ENCODE measurements around the gene RNF181. TPM values are rescaled to one million over a fixed set of nuclear protein-coding genes. Genes with fewer than 3 reads are reported as not detected.

Gene RNF181
- total RNA-seq, 2 experiments from 2014 or later, result 97.8 to 179 TPM

DNA sequence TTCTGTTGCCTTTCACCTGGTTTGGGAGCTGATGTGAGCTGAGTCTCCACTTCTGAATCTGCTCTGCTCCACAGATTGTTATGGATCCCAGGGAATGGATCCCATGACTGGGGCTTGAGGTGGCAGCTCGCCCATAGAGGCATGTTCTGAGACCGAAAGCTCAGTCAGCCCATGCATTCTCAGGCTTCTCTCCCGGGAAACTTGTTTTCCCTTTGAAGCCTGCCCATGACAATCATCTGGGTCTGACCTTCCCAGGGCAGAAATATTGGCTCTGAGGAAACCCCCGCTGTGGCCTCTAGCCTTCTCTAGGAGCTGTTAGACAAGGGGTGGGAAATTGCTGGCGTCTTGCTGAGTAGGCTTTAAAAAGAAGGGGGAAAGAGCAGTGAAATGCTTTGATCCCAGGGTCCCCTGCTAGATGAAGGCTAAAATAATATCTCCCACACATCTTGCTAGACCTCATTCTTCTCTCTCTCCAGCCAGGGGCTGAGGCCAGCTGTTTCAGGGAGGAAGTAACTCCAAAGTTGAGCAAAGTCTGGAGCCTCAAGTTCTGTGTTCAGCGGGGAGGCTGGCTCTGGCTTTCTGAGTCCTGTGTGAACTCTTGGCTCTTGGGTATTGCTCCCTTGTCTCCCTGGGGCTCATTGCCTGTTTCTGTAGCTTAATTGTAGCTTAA, 16.1 kb upstream of the RNF181 start:
- no peaks in the 10 kb centered on the region for H3K9me3 ChIP-seq (ENCODE audit: low read length)
- DNase-seq (ENCODE audit: low spot score), result peak; percentile 41
- H4K20me1 ChIP-seq (ENCODE audit: insufficient read depth, low read length), result no peaks in the 10 kb centered on the region
- no peaks in the 10 kb centered on the region for H3K9me2 ChIP-seq (ENCODE audit: insufficient read depth, low read length)
- H3K36me3 ChIP-seq (ENCODE audit: insufficient read depth, low read length), result peaks cover 46% of the 10 kb centered on the region
- H2AFZ ChIP-seq (ENCODE audit: low read length), result peak overlapping the region; percentile 72; the same call in 1 of the 2 replicates
- TF ChIP-seq EZH2phosphoT487 (IDR thresholded peaks at IDR 0.05; ENCODE audit: borderline replicate concordance, low read depth, low read length), result no peak
- TF ChIP-seq, protein P1, sequence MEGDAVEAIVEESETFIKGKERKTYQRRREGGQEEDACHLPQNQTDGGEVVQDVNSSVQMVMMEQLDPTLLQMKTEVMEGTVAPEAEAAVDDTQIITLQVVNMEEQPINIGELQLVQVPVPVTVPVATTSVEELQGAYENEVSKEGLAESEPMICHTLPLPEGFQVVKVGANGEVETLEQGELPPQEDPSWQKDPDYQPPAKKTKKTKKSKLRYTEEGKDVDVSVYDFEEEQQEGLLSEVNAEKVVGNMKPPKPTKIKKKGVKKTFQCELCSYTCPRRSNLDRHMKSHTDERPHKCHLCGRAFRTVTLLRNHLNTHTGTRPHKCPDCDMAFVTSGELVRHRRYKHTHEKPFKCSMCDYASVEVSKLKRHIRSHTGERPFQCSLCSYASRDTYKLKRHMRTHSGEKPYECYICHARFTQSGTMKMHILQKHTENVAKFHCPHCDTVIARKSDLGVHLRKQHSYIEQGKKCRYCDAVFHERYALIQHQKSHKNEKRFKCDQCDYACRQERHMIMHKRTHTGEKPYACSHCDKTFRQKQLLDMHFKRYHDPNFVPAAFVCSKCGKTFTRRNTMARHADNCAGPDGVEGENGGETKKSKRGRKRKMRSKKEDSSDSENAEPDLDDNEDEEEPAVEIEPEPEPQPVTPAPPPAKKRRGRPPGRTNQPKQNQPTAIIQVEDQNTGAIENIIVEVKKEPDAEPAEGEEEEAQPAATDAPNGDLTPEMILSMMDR (conservative IDR thresholded peaks at IDR 0.05; ENCODE audit: low read length), result no peak
- ChIA-PET CTCF (ENCODE audit: unreplicated experiment) (no interaction called here), POLR2A (interaction anchor here (0.8 to 4.9 kb wide), 8 partner anchors 10 to 160 kb away, joined by 3 to 34 read pairs (median 3); partner anchors contain the start of genes C2orf68 and RNF181)
- peak overlapping the region; percentile 83 for H3K4me3 ChIP-seq (ENCODE audit: low read depth, low read length, poor library complexity, severe bottlenecking)
- H3K79me2 ChIP-seq (ENCODE audit: insufficient read depth, low read depth, low read length), result peaks cover 29% of the 10 kb centered on the region; the same call in 1 of the 2 replicates
- intact Hi-C loops (cut with micrococcal nuclease; ENCODE audit: unreplicated experiment), result loop anchor here (2.0 kb wide), 1 partner anchor 23 kb away; the partner anchor contains the start of gene TMEM150A
- H3K4me2 ChIP-seq (ENCODE audit: low read length), result peak overlapping the region; percentile 95
- peaks cover 27% of the 10 kb centered on the region for H3K4me1 ChIP-seq (ENCODE audit: insufficient read depth, low read length, poor library complexity, severe bottlenecking)
- peak overlapping the region; percentile 79 for H3K27ac ChIP-seq (ENCODE audit: low read depth, low read length, poor library complexity, severe bottlenecking)
- BruUV-seq (replicated peaks), result no TSS peak

DNA sequence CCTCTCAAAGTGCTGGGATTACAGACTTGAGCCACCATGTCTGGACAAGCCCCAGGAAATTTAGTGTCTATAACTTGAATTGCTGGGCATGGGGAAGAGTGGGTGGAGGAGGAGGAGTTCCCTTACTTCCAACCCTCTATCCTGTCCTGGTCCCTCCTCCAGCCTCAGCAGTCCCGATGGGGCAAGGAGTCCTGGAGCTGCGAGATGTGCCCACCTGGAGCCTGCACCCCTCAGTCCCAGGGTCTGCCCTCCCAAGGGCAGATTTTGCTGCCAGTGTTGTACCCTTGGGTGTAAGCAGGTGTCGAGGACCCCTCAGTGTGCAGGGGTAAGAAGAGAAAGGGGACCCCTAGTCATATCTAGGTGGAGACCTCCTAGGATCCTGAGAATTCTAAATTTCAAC, 15.3 kb upstream of the RNF181 start:
- intact Hi-C loops (cut with micrococcal nuclease; ENCODE audit: unreplicated experiment), result no loop called here
- peaks cover 46% of the 10 kb centered on the region for H3K36me3 ChIP-seq (ENCODE audit: insufficient read depth, low read length)

More for the DNA sequence above, 15.3 kb upstream of the RNF181 start:
- CTCF ChIA-PET (ENCODE audit: unreplicated experiment), result no interaction called here
- Histone ChIP-seq H3K4me1 (ENCODE audit: insufficient read depth, low read length, poor library complexity, severe bottlenecking) (peaks cover 30% of the 10 kb centered on the region), H3K4me2 (ENCODE audit: low read length) (peak overlapping the region; percentile 95), H3K79me2 (ENCODE audit: insufficient read depth, low read depth, low read length) (peaks cover 29% of the 10 kb centered on the region; the same call in 1 of the 2 replicates), H3K9me2 (ENCODE audit: insufficient read depth, low read length) (no peaks in the 10 kb centered on the region), H4K20me1 (ENCODE audit: insufficient read depth, low read length) (no peaks in the 10 kb centered on the region), H3K4me3 (ENCODE audit: low read depth, low read length, poor library complexity, severe bottlenecking) (peak overlapping the region; percentile 83), H2AFZ (ENCODE audit: low read length) (no peak overlapping the region), H3K27ac (ENCODE audit: low read depth, low read length, poor library complexity, severe bottlenecking) (no peak overlapping the region), H3K9me3 (ENCODE audit: low read length) (no peaks in the 10 kb centered on the region)
- POLR2A ChIA-PET, result interaction anchor here (0.6 to 4.9 kb wide), 6 partner anchors 10 to 24 kb away, joined by 3 to 34 read pairs (median 4); partner anchors contain the start of gene RNF181
- BruUV-seq (replicated peaks), result no TSS peak
- no peak for DNase-seq (ENCODE audit: low spot score)
- TF ChIP-seq, protein P1 (conservative IDR thresholded peaks at IDR 0.05; ENCODE audit: low read length), result no peak
- no peak for TF ChIP-seq EZH2phosphoT487 (IDR thresholded peaks at IDR 0.05; ENCODE audit: borderline replicate concordance, low read depth, low read length)
